HCT116 (cell line): Measurements from ENCODE around the gene BMP7. TPM values are rescaled to one million over a fixed set of nuclear protein-coding genes. Genes with fewer than 3 reads are reported as not detected.

Source experiments
- ATAC-seq: fragments of 200-7000 bp; cut with Tn5 transposase; 2 replicates; pipeline ENCODE4 v1.9.1; 2020; ENCODE audit warnings: mild to moderate bottlenecking, moderate library complexity
- BruUV-seq: library from RNA; stranded (reverse); fragments of 400-500 nt; replicated peaks from 2 replicates; lab custom pipeline; 2021; lab: Mats Ljungman, UMichigan
- CTCF ChIA-PET: fragments of 300-600 bp; sonication (Branson Sonifier 250); formaldehyde crosslinking; loops from one replicate; lab custom pipeline; 2021; ENCODE audit warnings: antibody characterized with exemption; lab: Charles Lee
- POLR2A ChIA-PET: fragments of 300-600, 350-600 bp; sonication (Branson Sonifier 250); formaldehyde crosslinking; loops from one replicate; lab custom pipeline; 2021; ENCODE audit warnings: antibody characterized with exemption; lab: Charles Lee
- RAD21 ChIA-PET, 2 experiments: fragments of 300-600 bp; sonication (Branson Sonifier 250); formaldehyde crosslinking; loops; one replicate each; lab custom pipeline; 2023; ENCODE audit warnings: low total read pairs in 2 of 2; ENCODE audit not compliant: uncharacterized antibody in 2 of 2, unreplicated experiment in 2 of 2, low non-redundant PET in 1 of 2; lab: Charles Lee
- DNase-seq: peaks from one replicate; pipeline ENCODE4 v3.0.0-alpha.2; 2010; ENCODE audit warnings: low read depth, low spot score
- H2AFZ ChIP-seq: fragments of 200-600 bp; shearing (Covaris generic), sonication (generic); 2 replicates; pipeline ENCODE4 v1.6.1; 2017; ENCODE audit warnings: low read depth, mixed run types, mixed read lengths, antibody characterized with exemption, low read length; ENCODE audit not compliant: poor library complexity, severe bottlenecking
- H3K27ac ChIP-seq: 2 replicates; pipeline ENCODE4 v1.5.1; 2012; ENCODE audit warnings: low read depth, low read length
- H3K27me3 ChIP-seq: fragments of 200-600 bp; sonication (generic); 2 replicates; pipeline ENCODE4 v1.6.1; 2016; ENCODE audit warnings: mixed run types, low read length, mixed read lengths; ENCODE audit not compliant: insufficient read depth
- H3K36me3 ChIP-seq, 2 experiments: fragments of 200-500 bp in 1 of 2; fragments of 200-600 bp in 1 of 2; sonication (Bioruptor generic) in 1 of 2; sonication (generic) in 1 of 2; 2 replicates each; pipeline versions ENCODE4 v1.5.1 to v1.6.1; 2014 to 2016; ENCODE audit warnings: low read length in 2 of 2, inconsistent platforms in 1 of 2, mixed read lengths in 1 of 2, mixed run types in 1 of 2; ENCODE audit not compliant: insufficient read depth in 2 of 2, control insufficient read depth in 1 of 2
- H3K4me1 ChIP-seq, 2 experiments: fragments of 200-600 bp in 1 of 2; sonication (generic) in 1 of 2; 2 replicates each; pipeline versions ENCODE4 v1.5.1 to v1.6.1; 2012 to 2017; ENCODE audit warnings: low read length in 2 of 2, inconsistent platforms in 1 of 2, mild to moderate bottlenecking in 1 of 2, mixed read lengths in 1 of 2, mixed run types in 1 of 2, moderate library complexity in 1 of 2; ENCODE audit not compliant: insufficient read depth in 2 of 2, control insufficient read depth in 1 of 2
- H3K4me2 ChIP-seq: fragments of 200-600 bp; sonication (generic); 2 replicates; pipeline ENCODE4 v1.6.1; 2017; ENCODE audit warnings: mixed run types, low read length, mixed read lengths
- H3K4me3 ChIP-seq, 2 experiments: fragments of 200-600 bp in 1 of 2; sonication (generic) in 1 of 2; replicated peaks in 1 of 2; 2 replicates each; pipeline ENCODE4 v1.5.1; 2011 to 2016; ENCODE audit warnings: low read length in 2 of 2, control low read depth in 1 of 2, low read depth in 1 of 2, mild to moderate bottlenecking in 1 of 2, mixed read lengths in 1 of 2, mixed run types in 1 of 2
- H3K79me2 ChIP-seq: fragments of 200-600 bp; sonication (generic); 2 replicates; pipeline ENCODE4 v1.6.1; 2017; ENCODE audit warnings: mild to moderate bottlenecking, mixed run types, low read length, moderate library complexity, mixed read lengths; ENCODE audit not compliant: insufficient read depth
- H3K9ac ChIP-seq: fragments of 200-600 bp; sonication (generic); 2 replicates; pipeline ENCODE4 v1.6.1; 2016; ENCODE audit warnings: low read length, mixed read lengths
- H3K9me2 ChIP-seq: fragments of 200-600 bp; sonication (generic), shearing (Covaris generic); 2 replicates; pipeline ENCODE4 v1.6.1; 2017; ENCODE audit warnings: mixed run types, mild to moderate bottlenecking, moderate library complexity; ENCODE audit not compliant: insufficient read depth
- H3K9me3 ChIP-seq, 2 experiments: fragments of 200-500 bp in 1 of 2; fragments of 200-600 bp in 1 of 2; sonication (Bioruptor generic) in 1 of 2; sonication (generic) in 1 of 2; 2 replicates each; pipeline ENCODE4 v1.6.1; 2014 to 2017; ENCODE audit warnings: low read length in 2 of 2, mixed read lengths in 2 of 2, inconsistent platforms in 1 of 2, low read depth in 1 of 2, mild to moderate bottlenecking in 1 of 2, mixed run types in 1 of 2, moderate library complexity in 1 of 2; ENCODE audit not compliant: control insufficient read depth in 1 of 2, insufficient read depth in 1 of 2
- H4K20me1 ChIP-seq: fragments of 200-600 bp; sonication (generic), shearing (Covaris generic); 2 replicates; pipeline ENCODE4 v1.6.1; 2017; ENCODE audit warnings: mixed run types, mild to moderate bottlenecking, moderate library complexity; ENCODE audit not compliant: insufficient read depth
- CBX3 ChIP-seq: IDR thresholded peaks from 2 replicates; pipeline ENCODE4 v1.6.1; 2012; ENCODE audit warnings: low read depth
- CEBPB ChIP-seq: IDR thresholded peaks from 2 replicates; pipeline ENCODE4 v1.6.1; 2012; ENCODE audit warnings: low read depth
- EGR1 ChIP-seq: IDR thresholded peaks from 2 replicates; pipeline ENCODE4 v1.6.1; 2012; ENCODE audit warnings: low read depth
- FOSL1 ChIP-seq: IDR thresholded peaks from 2 replicates; pipeline ENCODE4 v1.6.1; 2012; ENCODE audit warnings: low read depth
- JUND ChIP-seq: IDR thresholded peaks from 2 replicates; pipeline ENCODE4 v1.6.1; 2012
- POLR2AphosphoS5 ChIP-seq: IDR thresholded peaks from 2 replicates; pipeline ENCODE4 v1.6.1; 2011; ENCODE audit warnings: mild to moderate bottlenecking, low read depth, low read length, moderate library complexity
- SIN3A ChIP-seq: IDR thresholded peaks from 2 replicates; pipeline ENCODE4 v1.6.1; 2012; ENCODE audit warnings: low read depth
- SP1 ChIP-seq: IDR thresholded peaks from 2 replicates; pipeline ENCODE4 v1.6.1; 2012; ENCODE audit warnings: low read depth
- SRF ChIP-seq: IDR thresholded peaks from 2 replicates; pipeline ENCODE4 v1.6.1; 2012; ENCODE audit warnings: low read depth
- ZFX ChIP-seq: fragments of 450-650 bp; IDR thresholded peaks from 2 replicates; pipeline ENCODE4 v1.6.1; 2017
- intact Hi-C: fragments of 100-400 bp; cut with micrococcal nuclease; formaldehyde crosslinking; loops from 2 replicates; pipeline ENCODE4 v1.10.0; 2022
- total RNA-seq: library from RNA; stranded (reverse); gene quantifications from one replicate; pipeline ENCODE4 v1.2.1, GENCODE V29; 2021; ENCODE audit not compliant: unreplicated experiment
- TF ChIP-seq, protein P1 (sequence below): IDR thresholded peaks from 2 replicates; pipeline ENCODE4 v1.6.1; 2012
- TF ChIP-seq, protein P2 (sequence below): IDR thresholded peaks from 2 replicates; pipeline ENCODE4 v1.6.1; 2012; ENCODE audit warnings: low read depth
- TF ChIP-seq, protein P3 (sequence below): IDR thresholded peaks from 2 replicates; pipeline ENCODE4 v1.6.1; 2012
- TF ChIP-seq, protein P4 (sequence below), 3 experiments: fragments of 200-600 bp in 1 of 3; sonication (generic) in 1 of 3; IDR thresholded peaks in 2 of 3; conservative IDR thresholded peaks in 1 of 3; 2 replicates each; pipeline ENCODE4 v1.5.1; 2012 to 2017; ENCODE audit warnings: low read depth in 2 of 3, low read length in 2 of 3, antibody characterized with exemption in 1 of 3, borderline replicate concordance in 1 of 3, control low read depth in 1 of 3, mild to moderate bottlenecking in 1 of 3, mixed read lengths in 1 of 3, mixed run types in 1 of 3, moderate library complexity in 1 of 3; ENCODE audit not compliant: insufficient read depth in 1 of 3
- TF ChIP-seq, protein P5 (sequence below): IDR thresholded peaks from 2 replicates; pipeline ENCODE4 v1.6.1; 2011; ENCODE audit warnings: mild to moderate bottlenecking, low read length, moderate library complexity; ENCODE audit not compliant: insufficient replicate concordance; ENCODE audit errors: extremely low read depth

BMP7 gene
- total RNA-seq, 1 experiment from 2014 or later, result 7.0 TPM

DNA sequence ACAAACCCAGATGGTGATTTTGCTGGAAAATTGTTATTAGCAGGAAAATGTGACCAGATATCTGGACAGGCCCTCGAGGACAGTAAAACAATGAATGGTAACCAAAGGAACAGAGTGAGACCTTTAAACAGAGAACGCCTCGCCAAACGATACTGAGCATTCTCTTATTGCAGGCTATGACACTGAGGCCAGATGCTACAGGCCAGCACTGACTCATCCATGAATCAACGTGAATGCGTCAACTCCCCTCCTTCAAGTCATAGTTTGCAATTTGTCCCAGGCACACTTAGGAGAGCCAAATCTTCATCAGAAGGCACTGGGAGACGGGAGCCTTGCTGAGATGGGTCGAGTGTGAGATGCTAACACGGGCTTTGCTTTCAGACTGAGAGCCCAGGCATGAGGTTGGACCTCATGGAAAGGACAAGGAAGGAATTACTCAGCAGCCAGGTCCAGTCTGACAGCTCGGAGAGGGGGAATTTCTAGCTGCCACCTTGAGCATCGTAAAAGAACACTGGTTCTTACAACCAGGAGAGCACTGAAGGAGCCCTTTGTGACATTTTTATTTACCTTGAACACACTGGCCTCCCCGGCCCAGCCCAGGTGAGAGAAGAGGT lies 60.7 kb downstream of the BMP7 start:
- Histone ChIP-seq H3K9me3 (no peaks in the 10 kb centered on the region), H3K27me3 (no peaks in the 10 kb centered on the region), H3K9me2 (no peaks in the 10 kb centered on the region), H3K4me2 (peak overlapping the region; percentile 55)
- peak; percentile 69 for TF ChIP-seq SP1
- no peak for TF ChIP-seq EGR1
- TF ChIP-seq, protein P1, sequence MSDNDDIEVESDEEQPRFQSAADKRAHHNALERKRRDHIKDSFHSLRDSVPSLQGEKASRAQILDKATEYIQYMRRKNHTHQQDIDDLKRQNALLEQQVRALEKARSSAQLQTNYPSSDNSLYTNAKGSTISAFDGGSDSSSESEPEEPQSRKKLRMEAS, result peak; percentile 80
- TF ChIP-seq POLR2AphosphoS5, result peak; percentile 38; the same call in 1 of the 2 replicates
- TF ChIP-seq, protein P2, sequence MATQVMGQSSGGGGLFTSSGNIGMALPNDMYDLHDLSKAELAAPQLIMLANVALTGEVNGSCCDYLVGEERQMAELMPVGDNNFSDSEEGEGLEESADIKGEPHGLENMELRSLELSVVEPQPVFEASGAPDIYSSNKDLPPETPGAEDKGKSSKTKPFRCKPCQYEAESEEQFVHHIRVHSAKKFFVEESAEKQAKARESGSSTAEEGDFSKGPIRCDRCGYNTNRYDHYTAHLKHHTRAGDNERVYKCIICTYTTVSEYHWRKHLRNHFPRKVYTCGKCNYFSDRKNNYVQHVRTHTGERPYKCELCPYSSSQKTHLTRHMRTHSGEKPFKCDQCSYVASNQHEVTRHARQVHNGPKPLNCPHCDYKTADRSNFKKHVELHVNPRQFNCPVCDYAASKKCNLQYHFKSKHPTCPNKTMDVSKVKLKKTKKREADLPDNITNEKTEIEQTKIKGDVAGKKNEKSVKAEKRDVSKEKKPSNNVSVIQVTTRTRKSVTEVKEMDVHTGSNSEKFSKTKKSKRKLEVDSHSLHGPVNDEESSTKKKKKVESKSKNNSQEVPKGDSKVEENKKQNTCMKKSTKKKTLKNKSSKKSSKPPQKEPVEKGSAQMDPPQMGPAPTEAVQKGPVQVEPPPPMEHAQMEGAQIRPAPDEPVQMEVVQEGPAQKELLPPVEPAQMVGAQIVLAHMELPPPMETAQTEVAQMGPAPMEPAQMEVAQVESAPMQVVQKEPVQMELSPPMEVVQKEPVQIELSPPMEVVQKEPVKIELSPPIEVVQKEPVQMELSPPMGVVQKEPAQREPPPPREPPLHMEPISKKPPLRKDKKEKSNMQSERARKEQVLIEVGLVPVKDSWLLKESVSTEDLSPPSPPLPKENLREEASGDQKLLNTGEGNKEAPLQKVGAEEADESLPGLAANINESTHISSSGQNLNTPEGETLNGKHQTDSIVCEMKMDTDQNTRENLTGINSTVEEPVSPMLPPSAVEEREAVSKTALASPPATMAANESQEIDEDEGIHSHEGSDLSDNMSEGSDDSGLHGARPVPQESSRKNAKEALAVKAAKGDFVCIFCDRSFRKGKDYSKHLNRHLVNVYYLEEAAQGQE, result no peak
- no peak for TF ChIP-seq ZFX
- TF ChIP-seq, protein P3, sequence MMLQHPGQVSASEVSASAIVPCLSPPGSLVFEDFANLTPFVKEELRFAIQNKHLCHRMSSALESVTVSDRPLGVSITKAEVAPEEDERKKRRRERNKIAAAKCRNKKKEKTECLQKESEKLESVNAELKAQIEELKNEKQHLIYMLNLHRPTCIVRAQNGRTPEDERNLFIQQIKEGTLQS, result no peak
- TF ChIP-seq, protein P4, sequence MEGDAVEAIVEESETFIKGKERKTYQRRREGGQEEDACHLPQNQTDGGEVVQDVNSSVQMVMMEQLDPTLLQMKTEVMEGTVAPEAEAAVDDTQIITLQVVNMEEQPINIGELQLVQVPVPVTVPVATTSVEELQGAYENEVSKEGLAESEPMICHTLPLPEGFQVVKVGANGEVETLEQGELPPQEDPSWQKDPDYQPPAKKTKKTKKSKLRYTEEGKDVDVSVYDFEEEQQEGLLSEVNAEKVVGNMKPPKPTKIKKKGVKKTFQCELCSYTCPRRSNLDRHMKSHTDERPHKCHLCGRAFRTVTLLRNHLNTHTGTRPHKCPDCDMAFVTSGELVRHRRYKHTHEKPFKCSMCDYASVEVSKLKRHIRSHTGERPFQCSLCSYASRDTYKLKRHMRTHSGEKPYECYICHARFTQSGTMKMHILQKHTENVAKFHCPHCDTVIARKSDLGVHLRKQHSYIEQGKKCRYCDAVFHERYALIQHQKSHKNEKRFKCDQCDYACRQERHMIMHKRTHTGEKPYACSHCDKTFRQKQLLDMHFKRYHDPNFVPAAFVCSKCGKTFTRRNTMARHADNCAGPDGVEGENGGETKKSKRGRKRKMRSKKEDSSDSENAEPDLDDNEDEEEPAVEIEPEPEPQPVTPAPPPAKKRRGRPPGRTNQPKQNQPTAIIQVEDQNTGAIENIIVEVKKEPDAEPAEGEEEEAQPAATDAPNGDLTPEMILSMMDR (IDR thresholded peaks at IDR 0.05 in 2 of 3, conservative IDR thresholded peaks at IDR 0.05 in 1 of 3; ENCODE audit: borderline replicate concordance in 1 of 3, insufficient read depth in 1 of 3, low read depth in 2 of 3, low read length in 2 of 3), result no peak
- TF ChIP-seq, protein P5, sequence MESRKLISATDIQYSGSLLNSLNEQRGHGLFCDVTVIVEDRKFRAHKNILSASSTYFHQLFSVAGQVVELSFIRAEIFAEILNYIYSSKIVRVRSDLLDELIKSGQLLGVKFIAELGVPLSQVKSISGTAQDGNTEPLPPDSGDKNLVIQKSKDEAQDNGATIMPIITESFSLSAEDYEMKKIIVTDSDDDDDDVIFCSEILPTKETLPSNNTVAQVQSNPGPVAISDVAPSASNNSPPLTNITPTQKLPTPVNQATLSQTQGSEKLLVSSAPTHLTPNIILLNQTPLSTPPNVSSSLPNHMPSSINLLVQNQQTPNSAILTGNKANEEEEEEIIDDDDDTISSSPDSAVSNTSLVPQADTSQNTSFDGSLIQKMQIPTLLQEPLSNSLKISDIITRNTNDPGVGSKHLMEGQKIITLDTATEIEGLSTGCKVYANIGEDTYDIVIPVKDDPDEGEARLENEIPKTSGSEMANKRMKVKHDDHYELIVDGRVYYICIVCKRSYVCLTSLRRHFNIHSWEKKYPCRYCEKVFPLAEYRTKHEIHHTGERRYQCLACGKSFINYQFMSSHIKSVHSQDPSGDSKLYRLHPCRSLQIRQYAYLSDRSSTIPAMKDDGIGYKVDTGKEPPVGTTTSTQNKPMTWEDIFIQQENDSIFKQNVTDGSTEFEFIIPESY, result no peak
- peak; percentile 77 for TF ChIP-seq JUND
- TF ChIP-seq CBX3, result peak; percentile 58; the same call in 1 of the 2 replicates
- TF ChIP-seq SRF, result no peak
- no peak; the same call in 1 of the 2 replicates for TF ChIP-seq CEBPB
- TF ChIP-seq SIN3A, result no peak
- TF ChIP-seq FOSL1, result peak; percentile 90
- TF ChIP-seq, all 23 proteins: peak for 6
- ChIA-PET CTCF (no interaction called here), RAD21 (no interaction called here), POLR2A (no interaction called here)
- intact Hi-C loops, result no loop called here
- no TSS peak for BruUV-seq
- Histone ChIP-seq H3K4me1 (peaks cover 3 to 36% of the 10 kb centered on the region in 2 experiments; a peak in 2 of 4 replicates), H3K9ac (peak overlapping the region; percentile 16; the same call in 1 of the 2 replicates), H4K20me1 (no peaks in the 10 kb centered on the region), H3K36me3 (no peaks in the 10 kb centered on the region), H2AFZ (no peak overlapping the region), H3K4me3 (no peak overlapping the region), H3K79me2 (no peaks in the 10 kb centered on the region), H3K27ac (no peak overlapping the region)
- peak; percentile 81 for DNase-seq
- ATAC-seq, result peak; percentile 90
